Body of pancreas (tissue), 4 donors: ENCODE data around the gene NPAS2.

Experiments used
- POLR2A ChIP-seq, 3 donors: fragments of 450-650 bp; IDR thresholded peaks; one replicate each; pipeline ENCODE4 v1.6.1; 2016; ENCODE audit warnings: antibody characterized with exemption in 3 of 3, mild to moderate bottlenecking in 2 of 3
- TF ChIP-seq, protein P1 (sequence below), 7 experiments: fragments of 450-650 bp in 4 of 7; fragments of 200-600 bp in 3 of 7; sonication (generic) in 3 of 7; IDR thresholded peaks; one replicate each; pipeline ENCODE4 v1.5.1; 2016 to 2019; ENCODE audit warnings: antibody characterized with exemption in 7 of 7

DNA sequence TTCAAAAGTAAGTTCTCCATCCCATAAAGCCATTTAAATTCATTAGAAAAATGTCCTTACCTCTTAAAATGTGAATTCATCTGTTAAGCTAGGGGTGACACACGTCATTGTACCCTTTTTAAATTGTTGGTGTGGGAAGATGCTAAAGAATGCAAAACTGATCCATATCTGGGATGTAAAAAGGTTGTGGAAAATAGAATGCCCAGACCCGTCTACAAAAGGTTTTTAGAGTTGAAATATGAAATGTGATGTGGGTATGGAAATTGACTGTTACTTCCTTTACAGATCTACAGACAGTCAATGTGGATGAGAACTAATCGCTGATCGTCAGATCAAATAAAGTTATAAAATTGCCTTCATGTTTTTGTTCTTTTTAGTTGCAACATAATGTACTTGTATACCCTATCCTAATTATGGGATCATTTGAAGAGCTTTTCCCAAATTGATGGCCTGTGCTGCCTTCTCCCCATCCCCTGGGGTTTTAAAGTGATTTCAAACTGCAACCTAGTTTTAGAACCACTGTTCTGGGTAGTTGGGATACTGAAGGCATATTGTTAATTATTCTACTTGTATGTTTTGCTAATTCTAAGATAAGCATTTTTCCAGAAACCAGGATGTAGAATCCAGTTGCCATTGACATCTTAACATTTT, 186.3 kb downstream of the NPAS2 start:
- TF ChIP-seq, protein P1, sequence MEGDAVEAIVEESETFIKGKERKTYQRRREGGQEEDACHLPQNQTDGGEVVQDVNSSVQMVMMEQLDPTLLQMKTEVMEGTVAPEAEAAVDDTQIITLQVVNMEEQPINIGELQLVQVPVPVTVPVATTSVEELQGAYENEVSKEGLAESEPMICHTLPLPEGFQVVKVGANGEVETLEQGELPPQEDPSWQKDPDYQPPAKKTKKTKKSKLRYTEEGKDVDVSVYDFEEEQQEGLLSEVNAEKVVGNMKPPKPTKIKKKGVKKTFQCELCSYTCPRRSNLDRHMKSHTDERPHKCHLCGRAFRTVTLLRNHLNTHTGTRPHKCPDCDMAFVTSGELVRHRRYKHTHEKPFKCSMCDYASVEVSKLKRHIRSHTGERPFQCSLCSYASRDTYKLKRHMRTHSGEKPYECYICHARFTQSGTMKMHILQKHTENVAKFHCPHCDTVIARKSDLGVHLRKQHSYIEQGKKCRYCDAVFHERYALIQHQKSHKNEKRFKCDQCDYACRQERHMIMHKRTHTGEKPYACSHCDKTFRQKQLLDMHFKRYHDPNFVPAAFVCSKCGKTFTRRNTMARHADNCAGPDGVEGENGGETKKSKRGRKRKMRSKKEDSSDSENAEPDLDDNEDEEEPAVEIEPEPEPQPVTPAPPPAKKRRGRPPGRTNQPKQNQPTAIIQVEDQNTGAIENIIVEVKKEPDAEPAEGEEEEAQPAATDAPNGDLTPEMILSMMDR (IDR thresholded peaks at IDR 0.05) = no peak
- no peak for TF ChIP-seq POLR2A (IDR thresholded peaks at IDR 0.05)
